Endothelial cell of umbilical vein (primary cell): ENCODE data around the gene LIMA1.

Experiments used
- EZH2 ChIP-seq: IDR thresholded peaks from 2 replicates; pipeline ENCODE4 v1.6.1; 2012; ENCODE audit warnings: borderline replicate concordance, low read depth, mild to moderate bottlenecking, moderate library complexity, low read length, inconsistent platforms; ENCODE audit not compliant: severe bottlenecking
- MAX ChIP-seq: IDR thresholded peaks from 2 replicates; pipeline ENCODE4 v1.6.1; 2011; ENCODE audit not compliant: insufficient read depth, insufficient read length
- POLR2A ChIP-seq: IDR thresholded peaks from 2 replicates; pipeline ENCODE4 v1.6.1; 2012; ENCODE audit warnings: low read depth, mild to moderate bottlenecking, control low read depth, low read length
- POLR2AphosphoS5 ChIP-seq: IDR thresholded peaks from 2 replicates; pipeline ENCODE4 v1.6.1; 2012; ENCODE audit warnings: low read depth, mild to moderate bottlenecking, control low read depth, low read length, moderate library complexity; ENCODE audit not compliant: insufficient read depth
- TF ChIP-seq, protein P1 (sequence below), 2 donors: IDR thresholded peaks; 1 replicate in 1 of 2; 2 replicates in 1 of 2; pipeline ENCODE4 v1.5.1; 2011; ENCODE audit warnings: low read length in 2 of 2, mild to moderate bottlenecking in 2 of 2, moderate library complexity in 2 of 2, control low read depth in 1 of 2, inconsistent platforms in 1 of 2, low read depth in 1 of 2; ENCODE audit not compliant: insufficient read depth in 1 of 2; ENCODE audit errors: extremely low read depth in 1 of 2

DNA sequence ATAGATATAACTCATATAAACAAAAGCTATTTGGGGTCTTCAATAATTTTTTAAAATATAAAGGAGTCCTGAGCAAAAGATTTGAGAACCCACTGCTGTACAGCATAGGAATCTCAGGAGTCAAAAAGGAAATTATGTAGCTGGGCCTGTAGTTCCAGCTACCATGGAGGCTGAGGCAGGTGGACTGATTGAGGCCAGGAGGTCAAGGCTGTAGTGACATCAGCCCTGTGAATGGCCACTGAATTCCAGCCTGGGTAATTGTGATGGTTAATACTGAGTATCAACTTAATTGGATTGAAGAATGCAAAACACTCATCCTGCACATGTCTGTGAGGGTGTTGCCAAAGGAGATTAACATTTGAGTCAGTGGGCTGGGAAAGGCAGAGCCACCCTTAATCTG is 126.7 kb downstream of the LIMA1 start:
- TF ChIP-seq, protein P1, sequence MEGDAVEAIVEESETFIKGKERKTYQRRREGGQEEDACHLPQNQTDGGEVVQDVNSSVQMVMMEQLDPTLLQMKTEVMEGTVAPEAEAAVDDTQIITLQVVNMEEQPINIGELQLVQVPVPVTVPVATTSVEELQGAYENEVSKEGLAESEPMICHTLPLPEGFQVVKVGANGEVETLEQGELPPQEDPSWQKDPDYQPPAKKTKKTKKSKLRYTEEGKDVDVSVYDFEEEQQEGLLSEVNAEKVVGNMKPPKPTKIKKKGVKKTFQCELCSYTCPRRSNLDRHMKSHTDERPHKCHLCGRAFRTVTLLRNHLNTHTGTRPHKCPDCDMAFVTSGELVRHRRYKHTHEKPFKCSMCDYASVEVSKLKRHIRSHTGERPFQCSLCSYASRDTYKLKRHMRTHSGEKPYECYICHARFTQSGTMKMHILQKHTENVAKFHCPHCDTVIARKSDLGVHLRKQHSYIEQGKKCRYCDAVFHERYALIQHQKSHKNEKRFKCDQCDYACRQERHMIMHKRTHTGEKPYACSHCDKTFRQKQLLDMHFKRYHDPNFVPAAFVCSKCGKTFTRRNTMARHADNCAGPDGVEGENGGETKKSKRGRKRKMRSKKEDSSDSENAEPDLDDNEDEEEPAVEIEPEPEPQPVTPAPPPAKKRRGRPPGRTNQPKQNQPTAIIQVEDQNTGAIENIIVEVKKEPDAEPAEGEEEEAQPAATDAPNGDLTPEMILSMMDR (IDR thresholded peaks at IDR 0.05; ENCODE audit: extremely low read depth in 1 of 2, insufficient read depth in 1 of 2, low read depth in 1 of 2, low read length in 2 of 2): no peak
- TF ChIP-seq POLR2A (no peak), MAX (no peak), POLR2AphosphoS5 (no peak), EZH2 (no peak)
